Measurements from ENCODE around the gene TCF12.

Gene TCF12

GRCh38 chr15:56893364-56893678, 25.1 kb upstream of the TCF12 start:
- TF ChIP-seq YY1 (IDR thresholded peaks at IDR 0.05; ENCODE audit: low read depth) (no peak), CREB1 (IDR thresholded peaks at IDR 0.05; ENCODE audit: low read depth) (no peak), TAF1 (IDR thresholded peaks at IDR 0.05; ENCODE audit: low read depth) (no peak), TCF12 (IDR thresholded peaks at IDR 0.05; ENCODE audit: low read depth) (no peak), TEAD4 (IDR thresholded peaks at IDR 0.05) (no peak), CEBPB (IDR thresholded peaks at IDR 0.05) (no peak), EGR1 (IDR thresholded peaks at IDR 0.05) (no peak), EP300 (IDR thresholded peaks at IDR 0.05; ENCODE audit: borderline replicate concordance) (no peak), FOXM1 (IDR thresholded peaks at IDR 0.05; ENCODE audit: borderline replicate concordance, low read depth) (no peak)
- TF ChIP-seq, protein P1, sequence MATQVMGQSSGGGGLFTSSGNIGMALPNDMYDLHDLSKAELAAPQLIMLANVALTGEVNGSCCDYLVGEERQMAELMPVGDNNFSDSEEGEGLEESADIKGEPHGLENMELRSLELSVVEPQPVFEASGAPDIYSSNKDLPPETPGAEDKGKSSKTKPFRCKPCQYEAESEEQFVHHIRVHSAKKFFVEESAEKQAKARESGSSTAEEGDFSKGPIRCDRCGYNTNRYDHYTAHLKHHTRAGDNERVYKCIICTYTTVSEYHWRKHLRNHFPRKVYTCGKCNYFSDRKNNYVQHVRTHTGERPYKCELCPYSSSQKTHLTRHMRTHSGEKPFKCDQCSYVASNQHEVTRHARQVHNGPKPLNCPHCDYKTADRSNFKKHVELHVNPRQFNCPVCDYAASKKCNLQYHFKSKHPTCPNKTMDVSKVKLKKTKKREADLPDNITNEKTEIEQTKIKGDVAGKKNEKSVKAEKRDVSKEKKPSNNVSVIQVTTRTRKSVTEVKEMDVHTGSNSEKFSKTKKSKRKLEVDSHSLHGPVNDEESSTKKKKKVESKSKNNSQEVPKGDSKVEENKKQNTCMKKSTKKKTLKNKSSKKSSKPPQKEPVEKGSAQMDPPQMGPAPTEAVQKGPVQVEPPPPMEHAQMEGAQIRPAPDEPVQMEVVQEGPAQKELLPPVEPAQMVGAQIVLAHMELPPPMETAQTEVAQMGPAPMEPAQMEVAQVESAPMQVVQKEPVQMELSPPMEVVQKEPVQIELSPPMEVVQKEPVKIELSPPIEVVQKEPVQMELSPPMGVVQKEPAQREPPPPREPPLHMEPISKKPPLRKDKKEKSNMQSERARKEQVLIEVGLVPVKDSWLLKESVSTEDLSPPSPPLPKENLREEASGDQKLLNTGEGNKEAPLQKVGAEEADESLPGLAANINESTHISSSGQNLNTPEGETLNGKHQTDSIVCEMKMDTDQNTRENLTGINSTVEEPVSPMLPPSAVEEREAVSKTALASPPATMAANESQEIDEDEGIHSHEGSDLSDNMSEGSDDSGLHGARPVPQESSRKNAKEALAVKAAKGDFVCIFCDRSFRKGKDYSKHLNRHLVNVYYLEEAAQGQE (IDR thresholded peaks at IDR 0.05; ENCODE audit: low read depth) = no peak
- TF ChIP-seq, protein P2, sequence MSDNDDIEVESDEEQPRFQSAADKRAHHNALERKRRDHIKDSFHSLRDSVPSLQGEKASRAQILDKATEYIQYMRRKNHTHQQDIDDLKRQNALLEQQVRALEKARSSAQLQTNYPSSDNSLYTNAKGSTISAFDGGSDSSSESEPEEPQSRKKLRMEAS (IDR thresholded peaks at IDR 0.05) = no peak

- TF ChIP-seq FOXM1 (IDR thresholded peaks at IDR 0.05; ENCODE audit: borderline replicate concordance, low read depth) (no peak), RAD21 (IDR thresholded peaks at IDR 0.05; ENCODE audit: low read depth) (no peak), TCF12 (IDR thresholded peaks at IDR 0.05; ENCODE audit: low read depth) (no peak), NFIC (IDR thresholded peaks at IDR 0.05) (no peak), CREB1 (IDR thresholded peaks at IDR 0.05; ENCODE audit: low read depth) (no peak), TAF1 (IDR thresholded peaks at IDR 0.05; ENCODE audit: low read depth) (no peak), EGR1 (IDR thresholded peaks at IDR 0.05) (no peak)
- TF ChIP-seq, protein P2 (IDR thresholded peaks at IDR 0.05) = no peak
Observed at GRCh38 chr15:56894601-56895000, 23.8 kb upstream of the TCF12 start.

- TF ChIP-seq YY1 (IDR thresholded peaks at IDR 0.05; ENCODE audit: low read depth) = no peak
- TF ChIP-seq, protein P1 (IDR thresholded peaks at IDR 0.05; ENCODE audit: low read depth) = no peak
- TF ChIP-seq, protein P2 (IDR thresholded peaks at IDR 0.05) = no peak
- TF ChIP-seq CEBPB (IDR thresholded peaks at IDR 0.05) = no peak
- no peak for TF ChIP-seq FOXM1 (IDR thresholded peaks at IDR 0.05; ENCODE audit: borderline replicate concordance, low read depth)
- TF ChIP-seq NFIC (IDR thresholded peaks at IDR 0.05) = no peak
- TF ChIP-seq TCF12 (IDR thresholded peaks at IDR 0.05; ENCODE audit: low read depth) = no peak
Observed at GRCh38 chr15:56901931-56902330, 16.5 kb upstream of the TCF12 start.

DNA sequence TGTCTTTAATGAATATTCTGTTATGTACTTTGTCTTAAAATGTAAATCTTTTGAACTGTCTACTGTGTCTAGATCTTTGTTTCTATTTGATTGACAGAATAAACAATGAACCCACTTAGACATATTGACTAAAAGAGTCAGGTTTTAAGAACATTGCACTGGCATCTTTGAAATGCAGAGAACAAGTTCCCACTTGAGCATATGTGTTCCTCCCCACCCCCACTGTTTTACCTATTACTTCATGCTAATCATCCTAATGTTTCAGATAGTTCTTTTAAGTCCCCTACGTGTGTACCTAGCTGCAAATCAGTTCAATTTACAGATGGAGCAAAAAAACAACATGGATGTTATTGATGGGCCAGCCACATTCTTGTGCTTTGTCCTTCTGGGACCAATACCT, 11.7 kb upstream of the TCF12 start:
- TF ChIP-seq TCF12 (IDR thresholded peaks at IDR 0.05; ENCODE audit: low read depth) = no peak
- TF ChIP-seq, protein P1 (IDR thresholded peaks at IDR 0.05; ENCODE audit: low read depth) = no peak
- TF ChIP-seq EGR1 (IDR thresholded peaks at IDR 0.05) = no peak
- no peak for TF ChIP-seq TEAD4 (IDR thresholded peaks at IDR 0.05)
- no peak for TF ChIP-seq EP300 (IDR thresholded peaks at IDR 0.05; ENCODE audit: borderline replicate concordance)

DNA sequence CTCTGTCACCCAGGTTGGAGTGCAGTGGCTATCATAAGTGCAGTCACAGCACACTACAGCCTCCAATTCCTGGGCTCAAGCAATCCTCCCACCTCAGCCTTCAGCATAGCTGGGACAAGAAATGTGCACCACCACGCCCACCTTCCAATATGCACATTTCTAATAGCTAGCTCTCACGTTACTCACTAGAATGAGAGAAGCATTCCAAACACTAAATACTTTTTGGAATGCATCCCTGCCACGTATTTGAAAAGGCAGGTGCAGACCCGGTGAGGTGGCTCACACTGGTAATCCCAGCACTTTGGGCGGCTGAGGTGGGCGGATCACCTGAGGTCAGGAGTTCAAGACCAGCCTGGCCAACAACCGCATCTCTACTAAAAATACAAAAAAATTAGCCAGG, 7.6 kb upstream of the TCF12 start:
- no peak for TF ChIP-seq RAD21 (IDR thresholded peaks at IDR 0.05; ENCODE audit: low read depth)
- TF ChIP-seq TCF12 (IDR thresholded peaks at IDR 0.05; ENCODE audit: low read depth) = no peak
- no peak for TF ChIP-seq EGR1 (IDR thresholded peaks at IDR 0.05)

DNA sequence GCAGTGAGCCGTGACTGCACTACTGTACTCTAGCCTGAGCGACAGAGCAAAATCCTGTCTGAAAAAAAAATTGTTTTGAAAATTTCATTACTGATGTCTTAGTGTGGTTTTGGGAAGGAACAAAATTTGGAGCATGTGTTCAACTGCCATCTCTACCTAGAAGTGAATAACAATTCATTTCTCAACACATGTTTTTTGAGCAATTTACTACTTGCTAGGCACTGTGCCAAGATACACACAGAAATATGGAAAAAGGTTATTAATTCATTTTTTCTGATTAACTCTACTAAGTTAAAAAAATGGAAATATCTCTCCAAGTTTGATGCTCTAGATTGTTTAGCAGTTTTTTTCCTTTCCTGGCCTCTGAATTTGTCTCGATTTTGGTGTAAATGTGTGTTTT, 5.2 kb upstream of the TCF12 start:
- TF ChIP-seq FOXM1 (IDR thresholded peaks at IDR 0.05; ENCODE audit: borderline replicate concordance, low read depth) (no peak), CEBPB (IDR thresholded peaks at IDR 0.05) (no peak), EGR1 (IDR thresholded peaks at IDR 0.05) (no peak), TCF12 (IDR thresholded peaks at IDR 0.05; ENCODE audit: low read depth) (no peak), ZBTB7A (IDR thresholded peaks at IDR 0.05; ENCODE audit: low read depth) (no peak)
- TF ChIP-seq, protein P3, sequence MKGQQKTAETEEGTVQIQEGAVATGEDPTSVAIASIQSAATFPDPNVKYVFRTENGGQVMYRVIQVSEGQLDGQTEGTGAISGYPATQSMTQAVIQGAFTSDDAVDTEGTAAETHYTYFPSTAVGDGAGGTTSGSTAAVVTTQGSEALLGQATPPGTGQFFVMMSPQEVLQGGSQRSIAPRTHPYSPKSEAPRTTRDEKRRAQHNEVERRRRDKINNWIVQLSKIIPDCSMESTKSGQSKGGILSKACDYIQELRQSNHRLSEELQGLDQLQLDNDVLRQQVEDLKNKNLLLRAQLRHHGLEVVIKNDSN (IDR thresholded peaks at IDR 0.05) = no peak
